GM19023 (cell line): Measurements from ENCODE around the gene B3GAT1.
"Not testable (repeated sequence)": the region's sequence is repeated elsewhere in the genome, so short reads cannot be mapped to it uniquely, and the experiment has no call there.

Experiments
- ATAC-seq: cut with Tn5 transposase; IDR thresholded peaks from one replicate; pipeline ENCODE4 v1.9.1; 2021; ENCODE audit warnings: mild to moderate bottlenecking, moderate library complexity; ENCODE audit not compliant: unreplicated experiment

Gene B3GAT1

GRCh38 chr11:134412203-134413042 lies at the start of gene B3GAT1:
Gene B3GAT1 (minus strand): TSS chr11:134412242. CDS start chr11:134387659, 24,583 bp downstream.
- no peak for ATAC-seq

GRCh38 chr11:134461621-134462020 lies 49.6 kb upstream of the B3GAT1 start:
- no peak for ATAC-seq

GRCh38 chr11:134460881-134461280 lies 48.8 kb upstream of the B3GAT1 start:
- no peak for ATAC-seq

- ATAC-seq, result no peak
Observed at GRCh38 chr11:134460062-134460561, 48.1 kb upstream of the B3GAT1 start.

GRCh38 chr11:134459246-134460061 lies 47.4 kb upstream of the B3GAT1 start:
- ATAC-seq, result no peak

GRCh38 chr11:134457411-134458007 lies 45.5 kb upstream of the B3GAT1 start:
- ATAC-seq, result not testable (repeated sequence)

GRCh38 chr11:134455516-134455915 lies 43.5 kb upstream of the B3GAT1 start:
- ATAC-seq, result no peak

GRCh38 chr11:134454146-134454690 lies 42.2 kb upstream of the B3GAT1 start:
- no peak for ATAC-seq

- no peak for ATAC-seq
Observed at GRCh38 chr11:134453441-134453840, 41.4 kb upstream of the B3GAT1 start.

GRCh38 chr11:134452838-134453155 lies 40.8 kb upstream of the B3GAT1 start:
- no peak for ATAC-seq

- no peak for ATAC-seq
Observed at GRCh38 chr11:134452026-134452837, 40.2 kb upstream of the B3GAT1 start.

GRCh38 chr11:134450186-134450585 lies 38.1 kb upstream of the B3GAT1 start:
- no peak for ATAC-seq

- ATAC-seq, result no peak
Observed at GRCh38 chr11:134449713-134450112, 37.7 kb upstream of the B3GAT1 start.

- no peak for ATAC-seq
Observed at GRCh38 chr11:134449051-134449450, 37.0 kb upstream of the B3GAT1 start.

GRCh38 chr11:134447696-134448095 lies 35.7 kb upstream of the B3GAT1 start:
- ATAC-seq, result no peak

- no peak for ATAC-seq
Observed at GRCh38 chr11:134445601-134446325, 33.7 kb upstream of the B3GAT1 start.

- ATAC-seq, result not testable (repeated sequence)
Observed at GRCh38 chr11:134444160-134445108, 32.4 kb upstream of the B3GAT1 start.

- no peak for ATAC-seq
Observed at GRCh38 chr11:134443246-134443645, 31.2 kb upstream of the B3GAT1 start.

- ATAC-seq, result no peak
Observed at GRCh38 chr11:134442246-134442645, 30.2 kb upstream of the B3GAT1 start.
